ENCODE measurements around the gene LSG1. TPM values are rescaled to one million over a fixed set of nuclear protein-coding genes. Genes with fewer than 3 reads are reported as not detected.
A peak's percentile ranks its signal among the peaks of the same experiment; 100 is the strongest.

The LSG1 gene
- total RNA-seq, 6 experiments from 2014 or later, result 13.7 to 23.2 (median 18.0) TPM

GRCh38 chr3:194615226-194615625 lies 56.8 kb downstream of the LSG1 start:
- 71% methylated on average over 6 of the region's 11 CpGs for WGBS (ENCODE audit: insufficient coverage, low coverage, low lambda C conversion rate, missing lambda C conversion rate)
- H3K4me3 ChIP-seq, result no peak overlapping the region
- no peaks in the 10 kb centered on the region for H3K4me1 ChIP-seq
- no peak overlapping the region for H3K27ac ChIP-seq
- H3K27me3 ChIP-seq, result no peaks in the 10 kb centered on the region
- H3K9me3 ChIP-seq, result no peaks in the 10 kb centered on the region
- intact Hi-C loops (cut with DNase I), result no loop called here
- ATAC-seq (peak; percentile 17 to 64 (median 49)), DNase-seq (no peak)
- H3K36me3 ChIP-seq, result no peaks in the 10 kb centered on the region
- TF ChIP-seq POLR2A (IDR thresholded peaks at IDR 0.05) (no peak), CTCF (IDR thresholded peaks at IDR 0.05) (no peak)

- no peak overlapping the region for H3K27ac ChIP-seq
- H3K27me3 ChIP-seq, result no peaks in the 10 kb centered on the region
- TF ChIP-seq CTCF (IDR thresholded peaks at IDR 0.05), result no peak
- TF ChIP-seq POLR2A (IDR thresholded peaks at IDR 0.05), result no peak
- H3K4me3 ChIP-seq, result no peak overlapping the region
- no peaks in the 10 kb centered on the region for H3K4me1 ChIP-seq
- no peaks in the 10 kb centered on the region for H3K36me3 ChIP-seq
- intact Hi-C loops (cut with DNase I), result no loop called here
- H3K9me3 ChIP-seq, result no peaks in the 10 kb centered on the region
- WGBS (ENCODE audit: insufficient coverage, low coverage, low lambda C conversion rate, missing lambda C conversion rate), result 75% methylated on average over 7 of the region's 8 CpGs
- DNase-seq, result no peak
- peak in 1 of 4 donors; percentile 24 for ATAC-seq
These were observed 59.8 kb downstream of the LSG1 start for GRCh38 chr3:194612221-194612620.

GRCh38 chr3:194610689-194611088 lies 61.3 kb downstream of the LSG1 start:
- Histone ChIP-seq H3K27ac (no peak overlapping the region), H3K36me3 (no peaks in the 10 kb centered on the region), H3K4me1 (no peaks in the 10 kb centered on the region), H3K9me3 (no peaks in the 10 kb centered on the region), H3K27me3 (no peaks in the 10 kb centered on the region), H3K4me3 (no peak overlapping the region)
- 75% methylated on average over 3 of the region's 3 CpGs for whole genome bisulfite sequencing (ENCODE audit: insufficient coverage, low coverage, low lambda C conversion rate, missing lambda C conversion rate)
- TF ChIP-seq POLR2A (IDR thresholded peaks at IDR 0.05) (no peak), CTCF (IDR thresholded peaks at IDR 0.05) (no peak)
- DNase-seq (no peak), ATAC-seq (no peak)
- intact Hi-C loops (cut with DNase I), result no loop called here

GRCh38 chr3:194609601-194610000 lies 62.4 kb downstream of the LSG1 start:
- H3K36me3 ChIP-seq, result no peaks in the 10 kb centered on the region
- H3K27me3 ChIP-seq, result no peaks in the 10 kb centered on the region
- intact Hi-C loops (cut with DNase I), result no loop called here
- ATAC-seq (peak in 3 of 4 donors; percentile 6 to 46 (median 29)), DNase-seq (no peak)
- H3K4me3 ChIP-seq, result no peak overlapping the region
- WGBS (ENCODE audit: insufficient coverage, low coverage, low lambda C conversion rate, missing lambda C conversion rate), result 88% methylated on average over 8 of the region's 13 CpGs
- H3K27ac ChIP-seq, result no peak overlapping the region
- no peaks in the 10 kb centered on the region for H3K9me3 ChIP-seq
- TF ChIP-seq CTCF (IDR thresholded peaks at IDR 0.05) (no peak), POLR2A (IDR thresholded peaks at IDR 0.05) (no peak)
- H3K4me1 ChIP-seq, result no peaks in the 10 kb centered on the region

GRCh38 chr3:194608981-194609380 lies 63.0 kb downstream of the LSG1 start:
- ATAC-seq, result no peak
- TF ChIP-seq POLR2A (IDR thresholded peaks at IDR 0.05), result no peak
- TF ChIP-seq CTCF (IDR thresholded peaks at IDR 0.05), result no peak
- no peak for DNase-seq
- no peaks in the 10 kb centered on the region for H3K36me3 ChIP-seq
- no peak overlapping the region for H3K4me3 ChIP-seq
- H3K27me3 ChIP-seq, result no peaks in the 10 kb centered on the region
- no peaks in the 10 kb centered on the region for H3K4me1 ChIP-seq
- H3K9me3 ChIP-seq, result no peaks in the 10 kb centered on the region
- 81% methylated on average over 9 of the region's 9 CpGs for WGBS (ENCODE audit: insufficient coverage, low coverage, low lambda C conversion rate, missing lambda C conversion rate)
- intact Hi-C loops (cut with DNase I), result no loop called here
- H3K27ac ChIP-seq, result no peak overlapping the region

Data from right lobe of liver (tissue), 6 donors.